HepG2 (cell line): Measurements from ENCODE around the gene PLPPR2. TPM values are rescaled to one million over a fixed set of nuclear protein-coding genes. Genes with fewer than 3 reads are reported as not detected.
A peak's percentile ranks its signal among the peaks of the same experiment; 100 is the strongest.

Source experiments
- GTF3A ChIP-seq: sonication (generic); formaldehyde crosslinking; conservative IDR thresholded peaks from 2 replicates; pipeline ENCODE4 v1.4.0; 2020; ENCODE audit warnings: mild to moderate bottlenecking, missing genetic modification reagents
- IKZF4 ChIP-seq: sonication (generic); formaldehyde crosslinking; IDR thresholded peaks from 2 replicates; pipeline ENCODE4 v1.5.1; 2020; ENCODE audit warnings: borderline replicate concordance, mild to moderate bottlenecking, low read depth, missing genetic modification reagents; ENCODE audit errors: not compliant biosample characterization
- PREB ChIP-seq: sonication (generic); formaldehyde crosslinking; IDR thresholded peaks from 2 replicates; pipeline ENCODE4 v1.4.0; 2020; ENCODE audit warnings: missing genetic modification reagents
- ZNF335 ChIP-seq: sonication (generic); formaldehyde crosslinking; IDR thresholded peaks from 2 replicates; pipeline ENCODE4 v1.4.0; 2020; ENCODE audit warnings: missing genetic modification reagents
- ZNF549 ChIP-seq: sonication (generic); formaldehyde crosslinking; IDR thresholded peaks from 2 replicates; pipeline ENCODE4 v1.5.0; 2020; ENCODE audit warnings: missing genetic modification reagents
- polyA plus RNA-seq, 8 experiments: library from polyadenylated mRNA; depleted of rRNA in 3 of 8; stranded (reverse) in 7 of 8; unstranded in 1 of 8; fragments of >200 nt; fragmentation: Illumina TruSeq in 4 of 8; extraction: Trizol in 4 of 8; gene quantifications; 2 replicates each; pipeline versions ENCODE4 v1.2.1 to v1.2.3, GENCODE V29; 2011 to 2016; ENCODE audit warnings: low read depth in 4 of 8, missing spikeins in 1 of 8, mixed read lengths in 1 of 8; ENCODE audit not compliant: insufficient read depth in 1 of 8
- total RNA-seq, 5 experiments: library from RNA; depleted of rRNA; stranded (reverse); fragments of >200 nt; fragmentation: Illumina TruSeq; extraction: Trizol; gene quantifications; 2 replicates each; pipeline ENCODE4 v1.2.3, GENCODE V29; 2016; ENCODE audit warnings: low read depth in 1 of 5
- TF ChIP-seq, protein P1 (sequence below): sonication (generic); formaldehyde crosslinking; IDR thresholded peaks from 2 replicates; pipeline ENCODE4; 2020; ENCODE audit warnings: missing genetic modification reagents, mild to moderate bottlenecking, borderline replicate concordance
- TF ChIP-seq, protein P2 (sequence below): sonication (generic); formaldehyde crosslinking; IDR thresholded peaks from 2 replicates; pipeline ENCODE4 v1.4.0; 2020; ENCODE audit warnings: mild to moderate bottlenecking, missing genetic modification reagents
- TF ChIP-seq, protein P3 (sequence below): sonication (generic); formaldehyde crosslinking; IDR thresholded peaks from 2 replicates; pipeline ENCODE4 v1.5.0; 2020; ENCODE audit warnings: mild to moderate bottlenecking, missing genetic modification reagents, borderline replicate concordance
- TF ChIP-seq, protein P4 (sequence below): sonication (generic); formaldehyde crosslinking; IDR thresholded peaks from 2 replicates; pipeline ENCODE4 v1.8.0; 2022; ENCODE audit warnings: mild to moderate bottlenecking, missing genetic modification reagents, borderline replicate concordance

PLPPR2 gene
- total and polyA plus RNA-seq, 2 of the 13 experiments (the other 11 are each of a cell fraction or from before 2014, with no cell fraction given), result 1.5 to 2.1 TPM

GRCh38 chr19:11374433-11375142 lies 19.4 kb downstream of the PLPPR2 start, which contains the start of gene SWSAP1 (continued):
- TF ChIP-seq, protein P1, sequence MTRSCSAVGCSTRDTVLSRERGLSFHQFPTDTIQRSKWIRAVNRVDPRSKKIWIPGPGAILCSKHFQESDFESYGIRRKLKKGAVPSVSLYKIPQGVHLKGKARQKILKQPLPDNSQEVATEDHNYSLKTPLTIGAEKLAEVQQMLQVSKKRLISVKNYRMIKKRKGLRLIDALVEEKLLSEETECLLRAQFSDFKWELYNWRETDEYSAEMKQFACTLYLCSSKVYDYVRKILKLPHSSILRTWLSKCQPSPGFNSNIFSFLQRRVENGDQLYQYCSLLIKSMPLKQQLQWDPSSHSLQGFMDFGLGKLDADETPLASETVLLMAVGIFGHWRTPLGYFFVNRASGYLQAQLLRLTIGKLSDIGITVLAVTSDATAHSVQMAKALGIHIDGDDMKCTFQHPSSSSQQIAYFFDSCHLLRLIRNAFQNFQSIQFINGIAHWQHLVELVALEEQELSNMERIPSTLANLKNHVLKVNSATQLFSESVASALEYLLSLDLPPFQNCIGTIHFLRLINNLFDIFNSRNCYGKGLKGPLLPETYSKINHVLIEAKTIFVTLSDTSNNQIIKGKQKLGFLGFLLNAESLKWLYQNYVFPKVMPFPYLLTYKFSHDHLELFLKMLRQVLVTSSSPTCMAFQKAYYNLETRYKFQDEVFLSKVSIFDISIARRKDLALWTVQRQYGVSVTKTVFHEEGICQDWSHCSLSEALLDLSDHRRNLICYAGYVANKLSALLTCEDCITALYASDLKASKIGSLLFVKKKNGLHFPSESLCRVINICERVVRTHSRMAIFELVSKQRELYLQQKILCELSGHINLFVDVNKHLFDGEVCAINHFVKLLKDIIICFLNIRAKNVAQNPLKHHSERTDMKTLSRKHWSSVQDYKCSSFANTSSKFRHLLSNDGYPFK (CRISPR knock-in tag), result peak; percentile 71; the same call in 1 of the 2 replicates
- peak; percentile 88 for TF ChIP-seq IKZF4 (CRISPR knock-in tag)
- TF ChIP-seq ZNF549 (CRISPR knock-in tag), result no peak
- TF ChIP-seq, protein P2, sequence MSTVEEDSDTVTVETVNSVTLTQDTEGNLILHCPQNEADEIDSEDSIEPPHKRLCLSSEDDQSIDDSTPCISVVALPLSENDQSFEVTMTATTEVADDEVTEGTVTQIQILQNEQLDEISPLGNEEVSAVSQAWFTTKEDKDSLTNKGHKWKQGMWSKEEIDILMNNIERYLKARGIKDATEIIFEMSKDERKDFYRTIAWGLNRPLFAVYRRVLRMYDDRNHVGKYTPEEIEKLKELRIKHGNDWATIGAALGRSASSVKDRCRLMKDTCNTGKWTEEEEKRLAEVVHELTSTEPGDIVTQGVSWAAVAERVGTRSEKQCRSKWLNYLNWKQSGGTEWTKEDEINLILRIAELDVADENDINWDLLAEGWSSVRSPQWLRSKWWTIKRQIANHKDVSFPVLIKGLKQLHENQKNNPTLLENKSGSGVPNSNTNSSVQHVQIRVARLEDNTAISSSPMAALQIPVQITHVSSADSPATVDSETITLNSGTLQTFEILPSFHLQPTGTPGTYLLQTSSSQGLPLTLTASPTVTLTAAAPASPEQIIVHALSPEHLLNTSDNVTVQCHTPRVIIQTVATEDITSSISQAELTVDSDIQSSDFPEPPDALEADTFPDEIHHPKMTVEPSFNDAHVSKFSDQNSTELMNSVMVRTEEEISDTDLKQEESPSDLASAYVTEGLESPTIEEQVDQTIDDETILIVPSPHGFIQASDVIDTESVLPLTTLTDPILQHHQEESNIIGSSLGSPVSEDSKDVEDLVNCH, result no peak
- no peak for TF ChIP-seq PREB (CRISPR knock-in tag)
- TF ChIP-seq, protein P3, sequence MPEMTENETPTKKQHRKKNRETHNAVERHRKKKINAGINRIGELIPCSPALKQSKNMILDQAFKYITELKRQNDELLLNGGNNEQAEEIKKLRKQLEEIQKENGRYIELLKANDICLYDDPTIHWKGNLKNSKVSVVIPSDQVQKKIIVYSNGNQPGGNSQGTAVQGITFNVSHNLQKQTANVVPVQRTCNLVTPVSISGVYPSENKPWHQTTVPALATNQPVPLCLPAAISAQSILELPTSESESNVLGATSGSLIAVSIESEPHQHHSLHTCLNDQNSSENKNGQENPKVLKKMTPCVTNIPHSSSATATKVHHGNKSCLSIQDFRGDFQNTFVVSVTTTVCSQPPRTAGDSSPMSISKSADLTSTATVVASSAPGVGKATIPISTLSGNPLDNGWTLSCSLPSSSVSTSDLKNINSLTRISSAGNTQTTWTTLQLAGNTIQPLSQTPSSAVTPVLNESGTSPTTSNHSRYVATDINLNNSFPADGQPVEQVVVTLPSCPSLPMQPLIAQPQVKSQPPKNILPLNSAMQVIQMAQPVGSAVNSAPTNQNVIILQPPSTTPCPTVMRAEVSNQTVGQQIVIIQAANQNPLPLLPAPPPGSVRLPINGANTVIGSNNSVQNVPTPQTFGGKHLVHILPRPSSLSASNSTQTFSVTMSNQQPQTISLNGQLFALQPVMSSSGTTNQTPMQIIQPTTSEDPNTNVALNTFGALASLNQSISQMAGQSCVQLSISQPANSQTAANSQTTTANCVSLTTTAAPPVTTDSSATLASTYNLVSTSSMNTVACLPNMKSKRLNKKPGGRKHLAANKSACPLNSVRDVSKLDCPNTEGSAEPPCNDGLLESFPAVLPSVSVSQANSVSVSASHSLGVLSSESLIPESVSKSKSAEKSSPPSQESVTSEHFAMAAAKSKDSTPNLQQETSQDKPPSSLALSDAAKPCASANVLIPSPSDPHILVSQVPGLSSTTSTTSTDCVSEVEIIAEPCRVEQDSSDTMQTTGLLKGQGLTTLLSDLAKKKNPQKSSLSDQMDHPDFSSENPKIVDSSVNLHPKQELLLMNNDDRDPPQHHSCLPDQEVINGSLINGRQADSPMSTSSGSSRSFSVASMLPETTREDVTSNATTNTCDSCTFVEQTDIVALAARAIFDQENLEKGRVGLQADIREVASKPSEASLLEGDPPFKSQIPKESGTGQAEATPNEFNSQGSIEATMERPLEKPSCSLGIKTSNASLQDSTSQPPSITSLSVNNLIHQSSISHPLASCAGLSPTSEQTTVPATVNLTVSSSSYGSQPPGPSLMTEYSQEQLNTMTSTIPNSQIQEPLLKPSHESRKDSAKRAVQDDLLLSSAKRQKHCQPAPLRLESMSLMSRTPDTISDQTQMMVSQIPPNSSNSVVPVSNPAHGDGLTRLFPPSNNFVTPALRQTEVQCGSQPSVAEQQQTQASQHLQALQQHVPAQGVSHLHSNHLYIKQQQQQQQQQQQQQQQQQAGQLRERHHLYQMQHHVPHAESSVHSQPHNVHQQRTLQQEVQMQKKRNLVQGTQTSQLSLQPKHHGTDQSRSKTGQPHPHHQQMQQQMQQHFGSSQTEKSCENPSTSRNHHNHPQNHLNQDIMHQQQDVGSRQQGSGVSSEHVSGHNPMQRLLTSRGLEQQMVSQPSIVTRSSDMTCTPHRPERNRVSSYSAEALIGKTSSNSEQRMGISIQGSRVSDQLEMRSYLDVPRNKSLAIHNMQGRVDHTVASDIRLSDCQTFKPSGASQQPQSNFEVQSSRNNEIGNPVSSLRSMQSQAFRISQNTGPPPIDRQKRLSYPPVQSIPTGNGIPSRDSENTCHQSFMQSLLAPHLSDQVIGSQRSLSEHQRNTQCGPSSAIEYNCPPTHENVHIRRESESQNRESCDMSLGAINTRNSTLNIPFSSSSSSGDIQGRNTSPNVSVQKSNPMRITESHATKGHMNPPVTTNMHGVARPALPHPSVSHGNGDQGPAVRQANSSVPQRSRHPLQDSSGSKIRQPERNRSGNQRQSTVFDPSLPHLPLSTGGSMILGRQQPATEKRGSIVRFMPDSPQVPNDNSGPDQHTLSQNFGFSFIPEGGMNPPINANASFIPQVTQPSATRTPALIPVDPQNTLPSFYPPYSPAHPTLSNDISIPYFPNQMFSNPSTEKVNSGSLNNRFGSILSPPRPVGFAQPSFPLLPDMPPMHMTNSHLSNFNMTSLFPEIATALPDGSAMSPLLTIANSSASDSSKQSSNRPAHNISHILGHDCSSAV, result no peak
- TF ChIP-seq, protein P4, sequence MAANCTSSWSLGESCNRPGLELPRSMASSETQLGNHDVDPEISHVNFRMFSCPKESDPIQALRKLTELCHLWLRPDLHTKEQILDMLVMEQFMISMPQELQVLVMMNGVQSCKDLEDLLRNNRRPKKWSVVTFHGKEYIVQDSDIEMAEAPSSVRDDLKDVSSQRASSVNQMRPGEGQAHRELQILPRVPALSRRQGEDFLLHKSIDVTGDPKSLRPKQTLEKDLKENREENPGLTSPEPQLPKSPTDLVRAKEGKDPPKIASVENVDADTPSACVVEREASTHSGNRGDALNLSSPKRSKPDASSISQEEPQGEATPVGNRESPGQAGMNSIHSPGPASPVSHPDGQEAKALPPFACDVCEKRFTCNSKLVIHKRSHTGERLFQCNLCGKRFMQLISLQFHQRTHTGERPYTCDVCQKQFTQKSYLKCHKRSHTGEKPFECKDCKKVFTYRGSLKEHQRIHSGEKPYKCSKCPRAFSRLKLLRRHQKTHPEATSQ, result no peak
- TF ChIP-seq GTF3A, result no peak
- TF ChIP-seq ZNF335 (CRISPR knock-in tag), result peak; percentile 78
